GM23248 (cell line): Measurements from ENCODE around the gene HOXA13. TPM values are rescaled to one million over a fixed set of nuclear protein-coding genes. Genes with fewer than 3 reads are reported as not detected.

ENCODE experiments used
- DNase-seq: peaks from one replicate; pipeline ENCODE4 v3.0.0-alpha.2; 2015
- H2AFZ ChIP-seq: fragments of 200-600 bp; sonication (generic); 2 replicates; pipeline ENCODE4 v1.6.1; 2016; ENCODE audit warnings: antibody characterized with exemption
- H3F3A ChIP-seq: fragments of 200-600 bp; sonication (generic); 2 replicates; pipeline ENCODE4 v1.6.1; 2016; ENCODE audit warnings: mild to moderate bottlenecking, antibody characterized with exemption, mixed run types; ENCODE audit not compliant: insufficient read depth
- H3K27ac ChIP-seq: fragments of 200-600 bp; sonication (generic); 2 replicates; pipeline ENCODE4 v1.5.1; 2016; ENCODE audit warnings: mild to moderate bottlenecking
- H3K27me3 ChIP-seq: fragments of 200-600 bp; sonication (generic); replicated peaks from 2 replicates; pipeline ENCODE4 v1.6.1; 2016; ENCODE audit warnings: mild to moderate bottlenecking; ENCODE audit not compliant: insufficient read depth
- H3K36me3 ChIP-seq: fragments of 200-600 bp; sonication (generic); 2 replicates; pipeline ENCODE4 v1.6.1; 2016; ENCODE audit warnings: low read depth, mild to moderate bottlenecking
- H3K4me1 ChIP-seq: fragments of 200-600 bp; sonication (generic); 2 replicates; pipeline ENCODE4 v1.6.1; 2016; ENCODE audit warnings: mild to moderate bottlenecking; ENCODE audit not compliant: insufficient read depth
- H3K4me2 ChIP-seq: fragments of 200-600 bp; sonication (generic); one replicate; pipeline ENCODE4 v1.6.1; 2016; ENCODE audit warnings: mild to moderate bottlenecking; ENCODE audit not compliant: unreplicated experiment
- H3K4me3 ChIP-seq: fragments of 200-600 bp; sonication (generic); 2 replicates; pipeline ENCODE4 v1.5.1; 2016; ENCODE audit warnings: mild to moderate bottlenecking
- H3K79me2 ChIP-seq: fragments of 200-600 bp; sonication (generic); 2 replicates; pipeline ENCODE4 v1.6.1; 2016; ENCODE audit warnings: mild to moderate bottlenecking; ENCODE audit not compliant: insufficient read depth
- H3K9ac ChIP-seq: fragments of 200-600 bp; sonication (generic); 2 replicates; pipeline ENCODE4 v1.6.1; 2016; ENCODE audit warnings: mild to moderate bottlenecking
- H3K9me2 ChIP-seq: fragments of 200-600 bp; sonication (generic); 2 replicates; pipeline ENCODE4 v1.6.1; 2016; ENCODE audit warnings: mixed run types, mild to moderate bottlenecking, moderate library complexity; ENCODE audit not compliant: insufficient read depth
- H3K9me3 ChIP-seq: fragments of 200-600 bp; sonication (generic); one replicate; pipeline ENCODE4 v1.6.1; 2017; ENCODE audit warnings: low read depth
- H4K20me1 ChIP-seq: fragments of 200-600 bp; sonication (generic); 2 replicates; pipeline ENCODE4 v1.6.0; 2016; ENCODE audit not compliant: insufficient read depth
- EZH2 ChIP-seq: fragments of 200-600 bp; sonication (generic); IDR thresholded peaks from 2 replicates; pipeline ENCODE4 v1.6.1; 2018; ENCODE audit warnings: antibody characterized with exemption, mild to moderate bottlenecking; ENCODE audit not compliant: insufficient read depth, poor library complexity, severe bottlenecking
- EZH2phosphoT487 ChIP-seq: fragments of 200-600 bp; sonication (generic); IDR thresholded peaks from 2 replicates; pipeline ENCODE4 v1.6.1; 2018; ENCODE audit warnings: antibody characterized with exemption, moderate library complexity, mild to moderate bottlenecking, low read depth; ENCODE audit not compliant: insufficient read depth
- WGBS, 2 experiments: methylation state at CpG; one replicate each; pipeline ENCODE4 v1.1.6; 2015 to 2017; ENCODE audit warnings: low lambda C conversion rate in 2 of 2, low coverage in 1 of 2; ENCODE audit errors: missing lambda C conversion rate in 2 of 2; 5-methylcytosine and 5-hydroxymethylcytosine counted together
- in situ Hi-C: fragments of 300-500 bp; cut with MboI; formaldehyde crosslinking; loops from 2 replicates; pipeline ENCODE4 v1.15.0; 2020
- polyA plus RNA-seq: library from polyadenylated mRNA; unstranded; fragments of >200 nt; fragmentation: Nextera tagmentation; extraction: Ambion mirVana; gene quantifications from 2 replicates; pipeline ENCODE4 v1.2.1, GENCODE V29; 2016
- total RNA-seq: library from RNA; depleted of rRNA; stranded (reverse); fragments of >200 nt; shearing (Covaris generic); gene quantifications from 2 replicates; pipeline ENCODE4 v1.2.3, GENCODE V29; 2014

The HOXA13 gene
- total and polyA plus RNA-seq, 2 experiments from 2014 or later: 0.15 to 0.43 TPM

- H4K20me1 ChIP-seq: no peaks in the 10 kb centered on the region
- H3K36me3 ChIP-seq: no peaks in the 10 kb centered on the region
- no peak overlapping the region for H3K4me2 ChIP-seq
- WGBS, 2 experiments: 75 to 88% methylated on average over 31 to 45 of the region's 45 CpGs
- H3K27me3 ChIP-seq: peaks cover 28% of the 10 kb centered on the region; the same call in 1 of the 2 replicates
- in situ Hi-C loops: no loop called here
- no peaks in the 10 kb centered on the region for H3K9me2 ChIP-seq
- H3K9me3 ChIP-seq: no peaks in the 10 kb centered on the region
- no peak overlapping the region for H3K9ac ChIP-seq
- DNase-seq: no peak
- no peaks in the 10 kb centered on the region for H3F3A ChIP-seq
- H3K27ac ChIP-seq: no peak overlapping the region
- H2AFZ ChIP-seq: no peak overlapping the region
- no peaks in the 10 kb centered on the region for H3K79me2 ChIP-seq
- TF ChIP-seq EZH2 (no peak), EZH2phosphoT487 (no peak)
- H3K4me1 ChIP-seq: no peaks in the 10 kb centered on the region
- no peak overlapping the region for H3K4me3 ChIP-seq
These were observed 20.6 kb upstream of the HOXA13 start for GRCh38 chr7:27220440-27220955.

GRCh38 chr7:27219821-27220220 lies 19.9 kb upstream of the HOXA13 start:
- no peaks in the 10 kb centered on the region for H3K9me3 ChIP-seq
- H3K27me3 ChIP-seq: peaks cover 28% of the 10 kb centered on the region; the same call in 1 of the 2 replicates
- H3K4me2 ChIP-seq: no peak overlapping the region
- in situ Hi-C loops: no loop called here
- no peaks in the 10 kb centered on the region for H3F3A ChIP-seq
- no peaks in the 10 kb centered on the region for H3K4me1 ChIP-seq
- no peak overlapping the region for H3K9ac ChIP-seq
- TF ChIP-seq EZH2 (no peak), EZH2phosphoT487 (no peak)
- WGBS, 2 experiments: 67 to 77% methylated on average over 4 of the region's 4 CpGs
- no peaks in the 10 kb centered on the region for H4K20me1 ChIP-seq
- H3K79me2 ChIP-seq: no peaks in the 10 kb centered on the region
- H2AFZ ChIP-seq: no peak overlapping the region
- DNase-seq: no peak
- no peak overlapping the region for H3K27ac ChIP-seq
- H3K4me3 ChIP-seq: no peak overlapping the region
- H3K36me3 ChIP-seq: no peaks in the 10 kb centered on the region
- no peaks in the 10 kb centered on the region for H3K9me2 ChIP-seq

- Histone ChIP-seq H3K36me3 (no peaks in the 10 kb centered on the region), H3K27ac (no peak overlapping the region), H3K9ac (no peak overlapping the region), H3K4me1 (no peaks in the 10 kb centered on the region), H3K4me2 (no peak overlapping the region), H2AFZ (no peak overlapping the region), H3K9me3 (no peaks in the 10 kb centered on the region), H3K9me2 (no peaks in the 10 kb centered on the region), H3K4me3 (no peak overlapping the region), H3K27me3 (peaks cover 13% of the 10 kb centered on the region; the same call in 1 of the 2 replicates), H4K20me1 (no peaks in the 10 kb centered on the region), H3K79me2 (no peaks in the 10 kb centered on the region), H3F3A (no peaks in the 10 kb centered on the region)
- TF ChIP-seq EZH2 (no peak), EZH2phosphoT487 (no peak)
- DNase-seq: no peak
- in situ Hi-C loops: no loop called here
These were observed 18.1 kb upstream of the HOXA13 start for GRCh38 chr7:27217951-27218350.

- WGBS, 2 experiments: 74 to 77% methylated on average over 2 of the region's 2 CpGs
These were observed 15.5 kb upstream of the HOXA13 start for GRCh38 chr7:27215356-27215755.

More at GRCh38 chr7:27215356-27215755, 15.5 kb upstream of the HOXA13 start:
- Histone ChIP-seq H3F3A (no peaks in the 10 kb centered on the region), H2AFZ (no peak overlapping the region), H3K9me2 (no peaks in the 10 kb centered on the region), H3K27ac (no peak overlapping the region), H3K27me3 (peaks cover 7% of the 10 kb centered on the region; the same call in 1 of the 2 replicates), H3K4me3 (no peak overlapping the region), H3K79me2 (no peaks in the 10 kb centered on the region), H3K36me3 (no peaks in the 10 kb centered on the region), H3K4me1 (no peaks in the 10 kb centered on the region), H4K20me1 (no peaks in the 10 kb centered on the region), H3K4me2 (no peak overlapping the region), H3K9ac (no peak overlapping the region), H3K9me3 (no peaks in the 10 kb centered on the region)
- TF ChIP-seq EZH2: no peak
- TF ChIP-seq EZH2phosphoT487: no peak
- no peak for DNase-seq
- in situ Hi-C loops: no loop called here
